G401 (cell line): ENCODE data around the gene ENC1. TPM values are rescaled to one million over a fixed set of nuclear protein-coding genes. Genes with fewer than 3 reads are reported as not detected.

ENCODE experiments used
- DNase-seq: peaks from one replicate; pipeline ENCODE4 v3.0.0-alpha.2; 2015; ENCODE audit warnings: low spot score
- in situ Hi-C: cut with HindIII; loops from 2 replicates; pipeline ENCODE4 v1.10.0; 2016; ENCODE audit warnings: low sequenced_read_pairs, mixed read lengths
- total RNA-seq: library from RNA; depleted of rRNA; stranded (reverse); fragments of >200 nt; shearing (Covaris generic); gene quantifications from 2 replicates; pipeline ENCODE4 v1.2.3, GENCODE V29; 2014

The ENC1 gene
- total RNA-seq, 1 experiment from 2014 or later: 36.4 TPM

GRCh38 chr5:74660140-74660539 is 19.6 kb upstream of the ENC1 start:
- in situ Hi-C loops: no loop called here
- DNase-seq: no peak

DNA sequence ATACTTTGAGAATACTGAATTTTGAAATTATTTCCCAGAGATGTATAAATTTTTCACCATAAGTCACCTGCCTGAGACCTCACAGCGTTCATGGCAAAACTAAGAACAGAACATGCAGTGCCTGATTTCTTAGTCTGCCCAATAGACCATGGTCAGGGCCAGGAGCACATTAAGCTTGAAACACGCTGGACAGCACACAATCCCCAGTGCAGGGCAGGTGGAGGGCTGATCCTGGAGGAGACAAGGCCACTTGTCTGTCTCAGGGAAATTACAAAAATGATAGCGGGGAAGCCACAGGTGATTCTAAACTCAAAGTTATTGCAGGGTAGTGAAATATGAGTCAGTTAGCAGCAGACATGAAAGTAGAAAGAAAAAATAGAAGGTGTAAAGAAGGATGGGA is 18.6 kb upstream of the ENC1 start:
- DNase-seq: no peak
- in situ Hi-C loops: no loop called here

DNA sequence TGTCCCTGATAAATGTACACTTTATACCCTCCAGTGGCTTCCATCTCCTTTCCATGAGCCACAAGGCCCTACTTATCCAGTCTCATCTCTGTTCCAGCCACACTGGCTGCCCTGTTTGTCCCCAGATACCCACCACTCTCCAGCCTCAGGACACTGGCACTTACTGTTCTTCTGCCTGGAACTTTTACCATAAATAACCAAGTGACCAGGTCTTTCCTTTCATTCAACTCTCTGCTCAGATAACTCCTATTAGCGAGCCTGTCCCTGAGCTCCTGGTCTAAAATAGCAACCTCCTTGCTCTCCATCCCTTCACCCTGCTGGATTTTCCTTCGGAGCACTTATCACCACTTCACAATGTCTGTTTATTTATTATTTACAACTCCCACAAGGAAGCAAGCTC is 16.6 kb upstream of the ENC1 start:
- in situ Hi-C loops: no loop called here
- DNase-seq: no peak

GRCh38 chr5:74655716-74656115 is 15.2 kb upstream of the ENC1 start:
- in situ Hi-C loops: no loop called here
- no peak for DNase-seq

DNA sequence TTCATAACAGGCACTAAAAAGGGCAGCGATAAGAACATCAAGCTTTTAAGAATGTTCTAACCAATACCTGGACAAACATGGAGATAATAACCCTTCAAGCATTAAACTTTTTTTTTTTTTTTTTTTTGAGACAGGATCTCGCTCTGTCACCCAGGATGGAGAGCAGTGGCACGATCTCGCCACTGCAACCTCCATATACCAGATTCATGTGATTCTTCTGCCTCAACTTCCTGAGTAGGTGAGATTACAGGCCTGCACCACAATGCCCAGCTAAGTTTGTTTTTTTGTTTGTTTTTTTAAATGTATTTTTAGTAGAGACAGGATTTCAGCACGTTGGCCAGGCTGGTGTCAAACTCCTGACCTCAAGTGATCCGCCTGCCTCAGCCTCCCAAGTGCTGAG is 14.7 kb upstream of the ENC1 start:
- in situ Hi-C loops: no loop called here
- no peak for DNase-seq

GRCh38 chr5:74653991-74654390 is 13.5 kb upstream of the ENC1 start:
- DNase-seq: no peak
- in situ Hi-C loops: no loop called here

GRCh38 chr5:74652576-74652975 is 12.0 kb upstream of the ENC1 start:
- in situ Hi-C loops: no loop called here
- DNase-seq: no peak

GRCh38 chr5:74651710-74652109 is 11.2 kb upstream of the ENC1 start:
- DNase-seq: no peak
- in situ Hi-C loops: no loop called here

DNA sequence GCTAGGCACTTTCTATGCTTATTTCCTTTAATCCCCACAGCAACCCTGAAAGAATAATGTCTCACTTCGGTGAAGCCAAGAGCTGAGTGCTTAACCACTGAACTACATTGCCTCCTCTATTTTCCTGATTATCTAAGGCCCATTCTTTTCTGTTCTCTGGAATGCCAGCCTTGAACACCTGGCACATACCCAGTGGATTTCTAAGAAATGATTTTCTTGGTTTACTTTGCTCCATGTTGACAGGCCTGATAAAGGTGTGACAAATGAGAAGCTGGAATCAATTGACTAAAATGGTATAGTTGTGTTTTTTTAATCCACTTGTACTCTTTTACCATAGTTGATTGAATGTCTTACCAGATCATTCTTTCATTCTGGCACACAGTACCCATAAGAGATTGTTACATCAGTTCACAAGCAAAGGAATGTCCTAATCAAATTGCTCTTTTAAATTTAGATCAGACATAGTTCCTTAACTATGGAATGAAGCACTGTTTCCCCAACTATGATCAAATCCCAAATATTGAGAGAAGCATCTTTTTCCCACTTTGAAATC is 9.0 kb upstream of the ENC1 start:
- in situ Hi-C loops: no loop called here
- DNase-seq: no peak

- in situ Hi-C loops: no loop called here
- DNase-seq: peak; percentile 79
Observed at GRCh38 chr5:74648835-74649293, 8.3 kb upstream of the ENC1 start.

GRCh38 chr5:74647096-74647495 is 6.6 kb upstream of the ENC1 start:
- in situ Hi-C loops: no loop called here
- DNase-seq: no peak

- DNase-seq: no peak
- in situ Hi-C loops: no loop called here
Observed at GRCh38 chr5:74643111-74643562, 2.6 kb upstream of the ENC1 start.

DNA sequence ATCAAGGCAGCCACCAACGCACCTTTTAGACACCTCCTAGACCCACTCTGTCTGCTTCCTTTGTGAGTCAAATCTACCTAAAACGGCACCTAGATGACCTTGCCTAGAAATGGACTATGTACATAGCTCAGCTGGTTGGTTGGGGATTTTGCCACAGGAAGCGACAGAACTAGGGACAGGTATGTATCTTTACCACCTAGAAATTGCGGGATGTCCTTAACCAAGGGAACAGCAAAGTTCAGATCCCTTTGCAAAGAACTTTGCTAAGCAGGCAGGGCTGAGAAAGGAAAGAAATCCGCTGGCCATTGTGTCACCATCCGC is 2.0 kb upstream of the ENC1 start:
- in situ Hi-C loops: no loop called here
- DNase-seq: no peak

DNA sequence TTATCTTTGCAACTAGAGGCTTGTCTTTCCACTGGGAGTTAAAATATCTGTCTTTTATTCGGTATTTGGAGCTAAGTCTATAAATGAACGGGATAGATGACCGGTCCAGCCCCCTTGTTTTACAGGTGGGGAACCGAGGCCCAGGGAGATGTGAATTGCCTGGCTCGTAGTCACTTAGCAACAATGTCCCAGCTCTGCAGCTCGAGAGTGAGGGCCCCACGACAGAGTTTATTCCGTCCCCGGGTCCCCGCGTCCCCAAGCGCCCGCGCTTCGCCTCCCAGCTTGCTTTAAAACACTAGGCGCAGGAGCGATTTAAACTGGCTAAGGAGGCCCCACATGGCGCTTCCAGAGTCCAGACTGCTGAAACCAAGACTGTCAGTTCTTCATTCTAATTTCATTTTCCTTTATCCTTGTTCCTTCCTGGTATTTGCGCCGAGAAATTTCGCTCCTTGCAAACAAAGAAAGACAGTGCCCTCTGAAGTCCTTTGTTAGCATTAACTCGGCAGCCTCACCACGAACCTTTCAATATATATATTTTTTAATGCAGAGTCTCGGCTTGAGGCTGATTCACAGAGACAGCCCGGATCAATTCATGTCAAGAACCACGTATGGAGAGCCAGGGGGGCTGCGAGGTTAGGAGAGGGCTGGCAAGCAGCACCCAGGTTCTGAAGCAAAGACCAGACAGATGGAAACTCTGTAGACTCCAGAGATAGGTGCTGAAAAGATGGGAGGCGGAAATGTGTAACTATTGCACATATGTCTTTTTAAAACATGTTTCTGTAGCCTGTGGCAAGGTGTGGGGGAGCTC is 1.4 kb upstream of the ENC1 start:
- in situ Hi-C loops: no loop called here

DNA sequence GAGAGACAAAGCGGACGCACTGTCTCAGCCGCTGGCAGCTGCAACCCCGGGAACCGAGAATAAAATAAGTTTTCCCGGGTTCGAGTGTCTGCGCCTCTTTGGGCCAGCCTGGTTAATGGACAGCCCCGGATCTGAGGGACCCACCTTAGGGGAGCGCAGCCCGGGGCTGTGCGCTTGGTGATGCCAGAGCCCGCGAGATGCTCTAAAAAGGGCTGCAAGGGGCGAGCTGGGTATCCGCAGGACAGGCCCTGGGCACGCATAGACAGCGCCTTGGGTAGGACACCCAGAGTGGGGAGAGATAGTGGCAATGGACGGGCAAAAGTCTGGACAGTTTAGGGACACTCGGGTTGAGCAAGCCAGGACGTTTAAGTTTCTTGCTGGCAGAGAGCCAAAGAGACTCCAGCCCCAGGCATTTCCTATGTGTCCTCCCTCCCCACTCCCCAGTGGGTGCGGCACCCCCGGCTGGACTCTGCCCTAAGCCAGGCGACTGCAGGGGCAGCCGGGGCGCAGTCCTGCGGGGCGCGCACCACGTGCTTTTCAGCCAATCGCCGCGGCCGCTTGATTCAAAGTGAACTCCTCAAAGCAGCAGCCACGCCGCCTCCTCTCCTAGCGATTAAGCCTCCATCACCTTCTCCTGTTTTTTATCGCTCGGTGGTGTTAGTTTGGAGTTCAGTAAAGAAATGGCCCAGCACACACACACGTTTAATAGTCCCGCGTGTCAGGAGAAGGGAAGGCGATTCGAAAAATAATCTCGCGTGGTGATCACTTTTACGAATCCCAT is 616 bp upstream of the ENC1 start:
- in situ Hi-C loops: no loop called here
- peak; percentile 51 for DNase-seq

More for the DNA sequence above, 1.4 kb upstream of the ENC1 start:
- peak; percentile 47 for DNase-seq

DNA sequence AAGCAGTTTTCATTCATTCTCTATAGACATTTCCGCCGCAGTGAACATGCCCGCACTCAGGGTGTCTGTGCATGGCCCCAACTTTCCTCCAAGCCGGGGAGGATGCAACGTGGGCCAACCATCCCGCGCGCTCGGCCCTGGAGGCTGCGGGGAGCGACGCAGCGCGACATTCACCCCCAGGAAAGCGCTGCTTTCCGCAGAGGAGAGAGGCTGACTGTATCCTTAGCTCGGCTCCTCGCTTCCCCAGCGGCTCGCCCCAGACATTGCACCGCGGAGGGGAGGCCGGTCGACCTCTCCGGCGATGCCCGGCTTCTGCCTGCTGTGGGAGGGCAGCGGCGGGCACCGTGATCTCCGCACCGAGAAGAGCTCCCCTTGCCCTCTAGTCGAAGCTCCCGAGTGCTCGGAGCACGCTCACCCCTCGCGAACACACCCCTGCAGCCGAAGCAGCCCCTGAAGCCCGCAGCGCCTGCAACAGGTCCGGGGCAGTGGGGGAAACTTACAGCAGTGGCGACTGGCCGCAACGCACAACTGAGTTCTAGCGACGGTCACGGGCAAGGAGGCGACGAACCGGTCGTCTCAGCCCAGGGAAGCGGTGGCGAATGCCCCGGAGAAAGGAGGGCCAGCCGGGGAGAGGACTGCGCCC is 600 bp downstream of the ENC1 start:
- in situ Hi-C loops: no loop called here
- DNase-seq: peak; percentile 23

GRCh38 chr5:74638970-74639806 is 1.3 kb downstream of the ENC1 start:
- in situ Hi-C loops: no loop called here
- DNase-seq: no peak

- in situ Hi-C loops: no loop called here
- DNase-seq: no peak
Observed at GRCh38 chr5:74638544-74638969, 2.0 kb downstream of the ENC1 start.

DNA sequence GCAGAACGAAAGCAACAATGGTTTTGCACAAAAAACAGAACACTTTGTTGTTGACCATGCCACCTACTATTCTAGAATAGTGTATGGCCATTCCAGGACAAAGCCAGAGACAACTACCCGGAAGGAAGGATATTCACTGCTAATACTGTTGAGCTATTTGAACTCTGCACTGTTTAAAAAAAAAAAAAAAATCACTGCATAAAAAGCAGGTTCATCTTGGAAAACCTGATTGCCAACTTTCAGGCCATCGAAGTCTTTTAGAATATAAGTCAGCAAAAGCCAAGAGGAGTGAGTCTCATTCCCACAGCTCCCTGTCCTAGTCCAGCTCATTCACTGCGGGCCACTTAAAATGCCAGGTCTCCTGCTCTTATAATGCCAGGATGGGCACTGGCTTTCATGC is 4.0 kb downstream of the ENC1 start:
- in situ Hi-C loops: no loop called here
- DNase-seq: no peak
